ENCODE results near the gene UMPS.

The UMPS gene

GRCh38 chr3:124793054-124793739, 62.9 kb downstream of the UMPS start:
- no peak for TF ChIP-seq CTCF (IDR thresholded peaks at IDR 0.05; ENCODE audit: low read depth, low read length)
- no peak for DNase-seq (ENCODE audit: extremely low read depth, low read depth)

- no peak for DNase-seq (ENCODE audit: extremely low read depth, low read depth)
- TF ChIP-seq CTCF (IDR thresholded peaks at IDR 0.05; ENCODE audit: low read depth, low read length): no peak
These were observed 66.2 kb downstream of the UMPS start for GRCh38 chr3:124796477-124796876.

GRCh38 chr3:124797426-124797945, 67.2 kb downstream of the UMPS start:
- DNase-seq (ENCODE audit: extremely low read depth, low read depth): no peak
- no peak for TF ChIP-seq CTCF (IDR thresholded peaks at IDR 0.05; ENCODE audit: low read depth, low read length)
